ENCODE data around the gene GNRH2. TPM values are rescaled to one million over a fixed set of nuclear protein-coding genes. Genes with fewer than 3 reads are reported as not detected.
"Not testable (repeated sequence)": the region's sequence is repeated elsewhere in the genome, so short reads cannot be mapped to it uniquely, and the experiment has no call there.

The GNRH2 gene
- total RNA-seq, 2 donors from 2014 or later: 2.1 to 3.2 TPM

DNA sequence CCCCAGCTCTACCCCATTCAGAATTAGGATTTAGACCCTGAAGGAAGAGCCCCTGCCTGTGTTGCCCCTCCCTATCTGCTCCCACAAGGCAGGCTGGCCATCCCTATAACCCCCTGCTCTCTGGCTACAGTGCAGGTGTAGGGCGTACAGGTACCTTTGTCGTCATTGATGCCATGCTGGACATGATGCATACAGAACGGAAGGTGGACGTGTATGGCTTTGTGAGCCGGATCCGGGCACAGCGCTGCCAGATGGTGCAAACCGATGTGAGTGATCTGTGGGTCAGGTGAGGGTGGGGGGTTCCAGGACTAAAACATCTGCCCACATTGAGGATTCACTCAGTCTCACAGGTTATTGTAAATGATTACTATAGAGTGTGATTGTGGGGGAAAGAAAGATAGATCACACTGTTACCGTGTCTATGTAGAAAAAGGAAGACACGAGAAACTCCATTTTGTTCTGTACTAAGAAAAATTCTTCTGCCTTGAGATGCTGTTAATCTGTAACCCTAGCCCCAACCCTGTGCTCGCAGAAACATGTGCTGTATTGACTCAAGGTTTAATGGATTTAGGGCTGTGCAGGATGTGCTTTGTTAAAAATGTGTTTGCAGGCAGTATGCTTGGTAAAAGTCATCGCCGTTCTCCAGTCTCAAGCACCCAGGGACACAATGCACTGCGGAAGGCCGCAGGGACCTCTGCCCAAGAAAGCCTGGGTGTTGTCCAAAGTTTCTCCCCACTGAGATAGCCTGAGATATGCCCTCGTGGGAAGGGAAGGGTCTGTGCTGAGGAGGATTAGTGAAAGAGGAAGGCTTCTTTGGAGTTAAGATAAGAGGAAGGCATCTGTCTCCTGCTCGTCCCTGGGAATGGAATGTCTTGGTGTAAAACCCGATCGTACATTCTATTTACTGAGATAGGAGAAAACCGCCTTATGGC, 20.6 kb upstream of the GNRH2 start:
- not testable (repeated sequence) for H3K9me3 Mint-ChIP-seq; H3K4me3 Mint-ChIP-seq; H3K27ac Mint-ChIP-seq; DNase-seq (ENCODE audit: low spot score); ATAC-seq; H3K4me1 Mint-ChIP-seq (ENCODE audit: low read depth in 2 of 2); H3K36me3 Mint-ChIP-seq; H3K27me3 Mint-ChIP-seq

DNA sequence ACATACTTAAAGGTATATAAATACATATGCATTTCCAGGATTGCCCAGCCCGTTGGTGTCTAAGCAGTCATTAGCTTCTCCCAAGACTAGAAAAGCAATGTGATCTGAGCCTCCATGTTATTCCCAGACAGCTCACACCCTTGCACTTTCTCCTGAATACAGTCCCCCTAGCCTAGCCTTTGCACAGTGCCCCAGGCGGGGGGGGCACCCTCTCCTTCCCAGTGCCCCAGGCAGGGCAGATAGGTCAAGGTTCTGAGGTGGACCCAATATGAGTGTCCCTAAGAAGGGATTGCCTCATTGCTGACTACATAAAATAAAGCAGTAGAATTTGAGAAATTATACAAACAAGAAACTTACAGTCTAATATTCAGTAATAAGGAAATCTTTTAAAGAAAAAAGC, 15.4 kb upstream of the GNRH2 start:
- Mint-ChIP-seq H3K27me3 (no peaks in the 10 kb centered on the region), H3K4me1 (ENCODE audit: low read depth in 2 of 2) (no peaks in the 10 kb centered on the region), H3K4me3 (no peak overlapping the region), H3K36me3 (peaks cover 4% of the 10 kb centered on the region), H3K9me3 (no peaks in the 10 kb centered on the region), H3K27ac (no peak overlapping the region)
- ATAC-seq: peak in 1 of 2 donors; percentile 24
- DNase-seq (ENCODE audit: low spot score): no peak

DNA sequence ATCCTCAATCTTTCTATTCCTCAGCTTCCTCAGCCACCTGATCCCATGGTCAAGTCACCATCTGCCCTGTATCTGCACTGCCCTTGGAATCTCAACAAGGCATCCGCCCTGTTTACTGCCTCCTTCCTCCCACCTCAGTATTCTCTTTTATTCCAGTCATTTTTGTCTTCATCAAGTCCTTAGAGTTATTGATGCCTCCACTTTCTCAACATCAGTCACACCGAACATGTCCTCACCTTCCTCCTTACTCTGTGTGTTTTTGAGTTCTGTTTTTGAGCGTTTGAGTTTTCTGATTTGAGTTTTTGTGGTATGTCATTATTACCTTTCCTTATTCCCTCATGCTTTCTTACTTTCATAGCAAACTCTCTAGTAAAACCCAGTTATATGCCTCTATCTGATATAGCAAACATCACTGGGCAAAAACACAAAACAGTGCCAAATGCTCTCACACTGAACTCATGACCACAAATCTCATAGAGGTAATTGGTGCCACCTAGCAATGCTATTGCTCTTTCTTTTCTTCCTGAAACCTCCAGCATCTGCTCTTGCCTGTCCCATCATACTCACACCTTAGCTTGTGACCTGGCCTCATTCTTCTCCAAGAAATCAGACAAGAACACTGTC, 11.8 kb upstream of the GNRH2 start:
- no peak for ATAC-seq
- Mint-ChIP-seq H3K4me1 (ENCODE audit: low read depth in 2 of 2) (peaks cover 0 to 3% of the 10 kb centered on the region in 2 donors), H3K27me3 (no peaks in the 10 kb centered on the region), H3K4me3 (no peak overlapping the region), H3K36me3 (peaks cover 7% of the 10 kb centered on the region), H3K27ac (no peak overlapping the region), H3K9me3 (no peaks in the 10 kb centered on the region)
- DNase-seq (ENCODE audit: low spot score): no peak

DNA sequence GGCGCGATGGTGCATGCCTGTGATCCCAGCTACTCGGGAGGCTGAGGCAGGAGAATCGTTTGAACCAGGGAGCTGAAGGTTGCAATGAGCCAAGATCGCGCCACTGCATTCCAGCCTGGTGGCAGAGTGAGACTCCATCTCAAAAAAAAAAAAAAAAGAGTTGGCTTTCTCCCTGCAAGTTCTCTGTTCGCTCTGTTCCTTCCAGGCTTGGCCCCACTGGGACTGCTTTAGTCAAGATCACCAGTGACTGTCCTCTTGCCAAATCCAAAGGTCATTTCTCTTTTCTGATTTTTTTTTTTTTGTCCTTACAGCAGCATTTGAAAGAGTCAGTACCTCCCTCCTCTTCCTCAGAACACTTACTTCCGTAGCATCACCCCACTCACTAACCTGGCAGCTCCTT, 10.8 kb upstream of the GNRH2 start:
- Mint-ChIP-seq H3K4me1 (ENCODE audit: low read depth in 2 of 2) (peaks cover 0 to 3% of the 10 kb centered on the region in 2 donors), H3K4me3 (no peak overlapping the region), H3K9me3 (no peaks in the 10 kb centered on the region), H3K27ac (no peak overlapping the region), H3K27me3 (no peaks in the 10 kb centered on the region), H3K36me3 (peaks cover 7% of the 10 kb centered on the region)
- DNase-seq (ENCODE audit: low spot score) (no peak), ATAC-seq (no peak)

DNA sequence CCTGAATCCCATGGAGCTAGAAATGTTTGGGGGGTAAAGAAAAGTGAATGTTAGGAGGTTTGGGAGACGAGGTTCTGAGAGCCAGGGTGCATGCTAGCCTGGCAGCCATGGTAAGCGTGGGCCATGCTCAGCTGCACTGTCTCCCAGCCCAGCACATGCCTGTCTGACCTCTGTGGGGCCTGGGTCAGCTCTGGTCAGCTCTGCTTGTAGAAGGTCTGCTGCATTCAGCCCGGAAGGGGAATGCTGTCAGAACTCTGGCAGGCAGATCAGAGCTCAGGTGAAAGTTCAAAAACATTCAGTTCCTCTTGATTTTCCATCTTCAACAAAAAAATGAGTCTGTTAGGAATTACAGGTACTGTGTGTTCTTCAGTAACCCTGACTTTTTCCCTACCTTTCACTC, 5.8 kb upstream of the GNRH2 start:
- Mint-ChIP-seq H3K36me3 (peaks cover 13% of the 10 kb centered on the region), H3K27me3 (no peaks in the 10 kb centered on the region), H3K4me3 (no peak overlapping the region), H3K4me1 (ENCODE audit: low read depth in 2 of 2) (peaks cover 8 to 9% of the 10 kb centered on the region in 2 donors), H3K9me3 (no peaks in the 10 kb centered on the region), H3K27ac (no peak overlapping the region)
- DNase-seq (ENCODE audit: low spot score) (no peak), ATAC-seq (no peak)

DNA sequence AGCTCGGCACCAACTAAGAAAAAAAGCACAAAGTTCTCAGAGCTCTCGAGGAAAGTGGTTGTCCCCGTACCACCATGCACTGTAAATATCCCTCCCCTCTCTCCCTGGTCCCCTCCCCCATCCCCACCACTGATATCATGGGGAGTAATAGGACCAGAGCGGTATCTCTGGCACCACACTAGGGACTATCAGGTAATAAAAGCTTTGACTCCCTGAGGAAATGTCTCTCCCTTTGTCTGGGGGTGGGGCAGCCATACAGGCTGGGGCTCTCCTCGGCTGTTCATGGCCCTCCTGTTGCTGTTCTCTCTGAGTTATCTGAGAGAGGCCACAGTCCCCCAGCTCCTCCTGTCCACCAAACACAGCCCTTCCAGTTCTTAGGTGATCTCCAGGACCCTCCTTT, 5.0 kb upstream of the GNRH2 start:
- H3K27me3 Mint-ChIP-seq: no peaks in the 10 kb centered on the region
- peaks cover 8 to 9% of the 10 kb centered on the region in 2 donors for H3K4me1 Mint-ChIP-seq (ENCODE audit: low read depth in 2 of 2)
- no peaks in the 10 kb centered on the region for H3K9me3 Mint-ChIP-seq
- peaks cover 13% of the 10 kb centered on the region for H3K36me3 Mint-ChIP-seq
- no peak overlapping the region for H3K4me3 Mint-ChIP-seq
- ATAC-seq: no peak
- no peak for DNase-seq (ENCODE audit: low spot score)
- H3K27ac Mint-ChIP-seq: peak overlapping the region; percentile 22 to 81

DNA sequence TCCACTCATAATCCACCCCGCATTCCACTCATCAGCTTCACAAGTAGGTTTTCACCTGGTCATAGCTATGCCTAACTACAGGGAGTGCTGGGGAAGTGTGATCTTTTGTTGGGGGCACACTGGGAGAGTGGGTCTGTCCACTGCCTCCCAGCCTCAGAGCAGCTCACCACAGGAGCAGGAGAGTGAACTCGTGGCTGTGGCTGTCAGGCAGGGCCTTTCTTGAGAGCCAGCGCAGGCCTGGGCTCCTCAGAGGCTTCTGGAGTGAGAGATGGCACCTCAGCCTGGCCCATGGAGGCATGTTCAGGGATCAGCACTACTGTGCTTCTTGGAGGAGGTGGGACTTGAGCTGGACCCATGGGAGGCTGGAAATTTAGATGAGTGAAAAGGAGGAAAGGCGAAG, 4.0 kb upstream of the GNRH2 start:
- Mint-ChIP-seq H3K27ac (peak overlapping the region in 1 of 2 donors; percentile 22), H3K4me1 (ENCODE audit: low read depth in 2 of 2) (peaks cover 8 to 12% of the 10 kb centered on the region in 2 donors)

DNA sequence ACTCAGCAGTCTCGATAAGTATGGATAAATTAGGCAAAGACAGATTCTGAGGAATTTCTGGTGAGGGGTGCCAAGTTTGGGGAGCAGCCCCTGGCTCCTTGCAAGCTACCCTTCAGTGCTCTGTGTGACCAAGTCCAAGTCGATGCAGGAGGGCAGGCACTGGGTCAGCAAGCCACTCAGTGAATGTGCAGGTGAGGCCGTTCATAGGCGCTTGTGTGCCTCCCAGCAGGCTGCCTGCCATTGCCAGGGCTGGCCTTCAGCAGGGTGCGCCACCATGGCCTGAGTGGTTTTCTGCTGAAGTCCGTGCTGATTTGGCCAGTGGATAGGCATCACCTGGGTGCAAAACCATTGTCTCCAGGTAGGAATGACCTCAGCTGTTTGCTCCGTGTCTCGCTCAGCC, 3.3 kb upstream of the GNRH2 start:
- Mint-ChIP-seq H3K27me3 (no peaks in the 10 kb centered on the region), H3K4me1 (ENCODE audit: low read depth in 2 of 2) (peaks cover 11 to 12% of the 10 kb centered on the region in 2 donors), H3K27ac (no peak overlapping the region), H3K9me3 (no peaks in the 10 kb centered on the region), H3K36me3 (peaks cover 13% of the 10 kb centered on the region), H3K4me3 (no peak overlapping the region)
- no peak for DNase-seq (ENCODE audit: low spot score)
- no peak for ATAC-seq

More for the DNA sequence above, 4.0 kb upstream of the GNRH2 start:
- Mint-ChIP-seq H3K9me3 (no peaks in the 10 kb centered on the region), H3K36me3 (peaks cover 13% of the 10 kb centered on the region), H3K27me3 (no peaks in the 10 kb centered on the region), H3K4me3 (no peak overlapping the region)
- DNase-seq (ENCODE audit: low spot score): no peak
- no peak for ATAC-seq

DNA sequence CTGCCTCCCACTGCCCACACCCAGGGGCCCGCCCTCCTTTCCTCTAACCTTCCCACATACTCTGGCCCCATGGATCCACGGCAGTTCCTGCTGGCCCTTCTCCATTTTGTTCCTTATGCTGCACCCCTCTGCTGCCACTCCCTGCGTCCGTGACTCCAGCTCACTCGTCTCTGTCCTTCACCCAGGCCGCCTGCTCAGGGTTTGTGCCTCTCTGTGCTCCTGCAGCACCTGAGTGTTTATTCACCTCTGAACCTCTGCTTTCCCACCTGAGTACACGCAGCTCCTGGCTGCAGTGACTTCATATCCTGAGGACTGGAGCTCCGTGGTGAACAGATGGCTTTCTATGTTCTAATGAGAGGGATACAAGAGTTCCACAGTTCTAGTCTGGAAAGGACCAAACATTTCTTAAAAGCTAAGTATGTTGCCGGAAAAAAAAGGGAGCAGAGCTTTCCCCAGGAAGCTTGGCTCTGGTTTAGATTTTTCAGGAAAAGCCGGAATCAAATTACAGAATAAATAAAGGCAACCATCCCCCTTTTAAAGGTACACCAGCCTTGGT, 1.5 kb upstream of the GNRH2 start:
- Mint-ChIP-seq H3K4me3 (no peak overlapping the region), H3K4me1 (ENCODE audit: low read depth in 2 of 2) (peaks cover 20 to 22% of the 10 kb centered on the region in 2 donors), H3K27me3 (no peaks in the 10 kb centered on the region), H3K27ac (peak overlapping the region in 1 of 2 donors; percentile 21), H3K36me3 (peaks cover 10% of the 10 kb centered on the region), H3K9me3 (no peaks in the 10 kb centered on the region)
- no peak for ATAC-seq
- DNase-seq (ENCODE audit: low spot score): no peak

DNA sequence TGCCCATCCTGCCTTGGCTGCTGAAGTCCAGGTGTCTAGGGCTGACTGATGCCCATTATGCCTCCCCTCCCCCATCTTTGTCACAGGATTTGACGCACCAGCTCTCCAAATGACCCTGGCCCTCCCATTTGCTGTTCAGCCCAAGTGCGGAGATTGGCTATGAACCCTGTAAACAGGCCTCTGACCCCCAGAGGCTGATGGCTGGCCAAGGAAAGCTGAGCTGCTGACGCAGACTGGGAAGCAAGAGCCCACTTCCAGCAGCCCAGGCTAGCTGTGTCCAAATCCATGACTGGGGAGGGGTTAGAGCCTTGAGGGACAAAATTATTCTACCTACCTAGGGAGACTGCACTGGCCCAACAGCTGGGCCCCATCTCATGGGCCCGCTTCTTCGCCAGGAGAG, 797 bp upstream of the GNRH2 start:
- ATAC-seq (no peak), DNase-seq (ENCODE audit: low spot score) (no peak)
- no peaks in the 10 kb centered on the region for H3K9me3 Mint-ChIP-seq
- no peaks in the 10 kb centered on the region for H3K27me3 Mint-ChIP-seq
- peaks cover 11% of the 10 kb centered on the region for H3K36me3 Mint-ChIP-seq
- no peak overlapping the region for H3K27ac Mint-ChIP-seq
- no peak overlapping the region for H3K4me3 Mint-ChIP-seq
- H3K4me1 Mint-ChIP-seq (ENCODE audit: low read depth in 2 of 2): peaks cover 23 to 24% of the 10 kb centered on the region in 2 donors

DNA sequence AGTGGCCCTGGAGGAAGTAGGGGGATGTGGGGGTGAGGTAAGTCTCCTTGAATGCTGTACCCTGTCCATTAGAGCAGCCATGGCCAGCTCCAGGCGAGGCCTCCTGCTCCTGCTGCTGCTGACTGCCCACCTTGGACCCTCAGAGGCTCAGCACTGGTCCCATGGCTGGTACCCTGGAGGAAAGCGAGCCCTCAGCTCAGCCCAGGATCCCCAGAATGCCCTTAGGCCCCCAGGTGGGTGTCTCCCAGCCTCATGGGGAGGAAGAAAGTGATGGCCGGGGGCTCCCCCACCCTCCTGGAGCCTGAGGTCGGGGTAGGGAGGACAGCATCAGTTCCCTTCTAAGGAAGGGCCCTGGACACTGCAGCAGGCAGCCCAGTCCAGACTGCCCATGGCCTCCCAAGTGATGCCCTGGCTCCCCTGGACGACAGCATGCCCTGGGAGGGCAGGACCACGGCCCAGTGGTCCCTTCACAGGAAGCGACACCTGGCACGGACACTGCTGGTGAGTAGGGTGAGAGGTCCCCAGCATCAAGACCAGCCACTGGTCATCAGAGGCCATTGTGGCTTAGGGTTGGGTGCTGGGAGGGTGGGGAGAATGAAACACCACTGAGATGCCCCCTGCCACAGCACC, 1.0 kb downstream of the GNRH2 start:
- Mint-ChIP-seq H3K9me3 (no peaks in the 10 kb centered on the region), H3K4me3 (no peak overlapping the region), H3K4me1 (ENCODE audit: low read depth in 2 of 2) (peaks cover 20 to 23% of the 10 kb centered on the region in 2 donors), H3K27ac (peak overlapping the region; percentile 76 to 79), H3K36me3 (peaks cover 11% of the 10 kb centered on the region), H3K27me3 (no peaks in the 10 kb centered on the region)
- ATAC-seq: no peak
- no peak for DNase-seq (ENCODE audit: low spot score)

DNA sequence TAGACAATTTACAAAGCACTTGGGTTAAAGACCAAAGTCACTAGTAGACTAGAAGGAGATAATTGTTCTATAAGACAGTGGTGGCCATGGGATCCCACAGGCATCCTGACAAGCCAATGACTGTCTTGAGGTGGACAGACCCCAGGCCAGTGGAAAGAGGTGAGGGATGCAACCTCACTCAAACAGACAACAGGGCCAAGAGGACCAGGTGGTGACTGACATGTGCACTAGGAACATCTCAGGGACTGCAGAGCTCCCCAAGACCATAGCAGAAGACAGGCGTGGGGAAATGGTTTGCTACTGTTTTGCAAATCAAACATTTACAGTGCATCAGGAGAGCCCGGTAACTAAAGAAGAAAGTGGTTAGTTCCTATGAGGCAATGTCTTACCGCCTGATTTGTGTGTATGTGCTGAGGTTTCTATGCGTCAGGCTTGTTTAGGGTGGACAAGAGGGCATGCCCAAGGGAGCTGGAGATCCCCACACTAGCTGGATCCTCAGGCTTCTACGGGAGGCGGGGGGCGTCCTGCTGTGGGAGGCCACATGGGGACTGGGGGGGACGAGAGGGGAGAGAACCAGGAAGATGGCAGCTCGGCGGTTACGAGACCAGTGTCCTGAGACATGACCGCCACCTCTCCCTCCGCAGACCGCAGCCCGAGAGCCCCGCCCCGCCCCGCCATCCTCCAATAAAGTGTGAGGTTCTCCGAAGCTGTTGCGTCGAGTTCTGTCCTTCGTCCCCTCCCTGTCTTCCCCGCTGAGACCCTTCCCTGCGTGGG, 1.8 kb downstream of the GNRH2 start:
- H3K27ac Mint-ChIP-seq: peak overlapping the region; percentile 76 to 79
- H3K36me3 Mint-ChIP-seq: peaks cover 11% of the 10 kb centered on the region
- peaks cover 20 to 23% of the 10 kb centered on the region in 2 donors for H3K4me1 Mint-ChIP-seq (ENCODE audit: low read depth in 2 of 2)
- DNase-seq (ENCODE audit: low spot score) (no peak), ATAC-seq (peak; percentile 80 to 84)
- H3K9me3 Mint-ChIP-seq: no peaks in the 10 kb centered on the region
- H3K27me3 Mint-ChIP-seq: no peaks in the 10 kb centered on the region
- H3K4me3 Mint-ChIP-seq: peak overlapping the region; percentile 96
